ENCODE measurements around the gene CPED1.
"Not testable (repeated sequence)": the region's sequence is repeated elsewhere in the genome, so short reads cannot be mapped to it uniquely, and the experiment has no call there.

Gene CPED1

GRCh38 chr7:121062671-121063279, 74.3 kb downstream of the CPED1 start:
- no peak overlapping the region for H3K27ac ChIP-seq
- TF ChIP-seq ZFX (IDR thresholded peaks at IDR 0.05; ENCODE audit: borderline replicate concordance) (no peak), CTCF (IDR thresholded peaks at IDR 0.05) (no peak)

GRCh38 chr7:121067717-121068116, 79.2 kb downstream of the CPED1 start:
- H3K27ac ChIP-seq = not testable (repeated sequence)

DNA sequence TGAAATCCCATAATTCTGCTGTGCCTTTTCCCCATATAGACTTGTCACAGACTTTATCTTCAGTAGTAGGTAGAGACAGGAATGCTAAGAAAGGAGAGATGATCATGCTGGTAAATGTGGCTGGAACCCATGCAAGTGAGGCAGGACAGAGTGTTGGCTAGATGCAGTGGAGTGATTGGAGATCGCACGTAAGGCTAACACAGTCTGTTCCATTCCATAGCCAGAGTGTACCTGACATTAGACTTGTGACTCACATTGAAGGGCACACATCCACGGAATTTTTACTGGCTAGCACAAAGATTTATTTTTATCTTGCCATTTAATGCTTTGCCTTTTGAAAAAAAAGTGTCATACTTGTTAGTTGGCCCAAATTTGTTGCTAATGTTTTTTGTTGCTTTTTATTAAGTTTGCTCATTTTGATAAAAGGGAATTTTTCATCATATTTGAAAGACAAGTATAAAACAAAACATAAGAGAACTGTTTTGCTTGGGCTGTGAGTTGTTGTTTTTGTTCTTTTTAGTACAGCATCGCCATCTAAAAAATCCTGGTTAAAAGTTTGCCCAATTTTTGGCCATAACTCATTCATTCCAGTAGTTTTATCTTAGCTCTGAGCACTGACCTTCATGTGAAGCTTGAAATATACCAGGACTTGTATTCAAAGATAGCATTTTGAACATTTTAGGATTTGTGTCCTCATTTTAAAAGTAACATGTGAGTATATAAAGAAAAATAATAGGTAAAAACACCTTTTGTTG, 81.0 kb downstream of the CPED1 start:
- no peak for TF ChIP-seq CTCF (IDR thresholded peaks at IDR 0.05)
- TF ChIP-seq ZFX (IDR thresholded peaks at IDR 0.05; ENCODE audit: borderline replicate concordance) = no peak
- no peak overlapping the region for H3K27ac ChIP-seq

GRCh38 chr7:121071132-121071531, 82.6 kb downstream of the CPED1 start:
- no peak for TF ChIP-seq ZFX (IDR thresholded peaks at IDR 0.05; ENCODE audit: borderline replicate concordance)
- TF ChIP-seq CTCF (IDR thresholded peaks at IDR 0.05) = no peak
- H3K27ac ChIP-seq = no peak overlapping the region

DNA sequence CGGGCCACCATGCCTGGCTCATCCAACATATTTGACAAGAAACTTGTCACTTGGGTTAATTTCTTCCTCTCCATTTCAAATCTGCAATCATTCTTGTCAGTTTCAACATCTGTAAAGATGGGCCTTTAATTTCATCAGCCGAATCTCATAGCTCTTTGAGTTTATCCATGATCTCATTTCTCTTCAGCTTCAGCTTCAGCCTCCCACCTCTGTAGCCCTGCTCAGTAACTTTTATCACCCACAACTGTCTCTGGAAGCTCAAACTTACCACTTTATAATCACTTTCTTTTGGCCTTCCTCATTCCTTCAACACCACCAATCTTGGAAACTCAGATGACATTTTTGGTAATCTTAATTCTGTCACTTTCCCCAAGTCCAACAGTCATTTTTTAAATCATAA, 83.2 kb downstream of the CPED1 start:
- TF ChIP-seq ZFX (IDR thresholded peaks at IDR 0.05; ENCODE audit: borderline replicate concordance) (no peak), CTCF (IDR thresholded peaks at IDR 0.05) (no peak)
- no peak overlapping the region for H3K27ac ChIP-seq

DNA sequence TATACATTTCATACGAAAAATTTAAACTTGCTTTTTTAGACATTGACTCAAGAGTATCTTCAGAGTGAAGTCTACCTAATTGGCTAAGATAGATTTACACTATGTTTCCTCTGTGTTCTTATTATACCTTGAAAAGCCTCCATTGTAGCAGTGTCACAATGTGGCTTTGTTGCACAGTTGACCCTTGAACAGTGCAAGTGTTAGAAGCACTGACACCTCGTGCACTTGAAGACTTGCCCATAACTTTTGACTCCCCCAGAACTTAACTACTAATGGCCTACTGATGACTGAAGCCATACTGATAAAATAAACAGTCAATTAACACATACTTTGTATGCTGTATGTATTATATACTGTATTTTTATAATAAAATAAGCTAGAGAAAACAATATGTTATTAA, 84.3 kb downstream of the CPED1 start:
- TF ChIP-seq CTCF (IDR thresholded peaks at IDR 0.05) (no peak), ZFX (IDR thresholded peaks at IDR 0.05; ENCODE audit: borderline replicate concordance) (no peak)
- no peak overlapping the region for H3K27ac ChIP-seq

GRCh38 chr7:121073463-121074099, 85.1 kb downstream of the CPED1 start:
- TF ChIP-seq ZFX (IDR thresholded peaks at IDR 0.05; ENCODE audit: borderline replicate concordance) = no peak
- TF ChIP-seq CTCF (IDR thresholded peaks at IDR 0.05) = no peak
- H3K27ac ChIP-seq = no peak overlapping the region

GRCh38 chr7:121075424-121075841, 86.9 kb downstream of the CPED1 start:
- not testable (repeated sequence) for H3K27ac ChIP-seq

All from 22Rv1 (cell line).